Glutamatergic neuron (in vitro differentiated cells): ENCODE results near the gene NCOR2. TPM values are rescaled to one million over a fixed set of nuclear protein-coding genes. Genes with fewer than 3 reads are reported as not detected.

Experiments used
- DNase-seq: peaks from one replicate; pipeline ENCODE4 v3.0.0; 2022
- H3K27ac Mint-ChIP-seq: one replicate; pipeline ENCODE4 v1.8.0; 2020; ENCODE audit warnings: mild to moderate bottlenecking, mixed read lengths, inconsistent platforms; ENCODE audit not compliant: unreplicated experiment
- H3K27me3 Mint-ChIP-seq: one replicate; pipeline ENCODE4 v1.8.0; 2020; ENCODE audit warnings: mild to moderate bottlenecking, moderate library complexity, mixed read lengths, inconsistent platforms; ENCODE audit not compliant: unreplicated experiment
- H3K36me3 Mint-ChIP-seq: one replicate; pipeline ENCODE4 v1.8.0; 2020; ENCODE audit warnings: mild to moderate bottlenecking, mixed read lengths, inconsistent platforms; ENCODE audit not compliant: unreplicated experiment
- H3K4me1 Mint-ChIP-seq: one replicate; pipeline ENCODE4 v1.8.0; 2020; ENCODE audit warnings: mild to moderate bottlenecking, low read depth, mixed read lengths, inconsistent platforms; ENCODE audit not compliant: unreplicated experiment
- H3K4me3 Mint-ChIP-seq: one replicate; pipeline ENCODE4 v1.8.0; 2020; ENCODE audit warnings: mild to moderate bottlenecking, mixed read lengths, inconsistent platforms; ENCODE audit not compliant: unreplicated experiment
- H3K9me3 Mint-ChIP-seq: one replicate; pipeline ENCODE4 v1.8.0; 2020; ENCODE audit warnings: mild to moderate bottlenecking, moderate library complexity, mixed read lengths, inconsistent platforms; ENCODE audit not compliant: unreplicated experiment
- CTCF ChIP-seq: fragments of 200-600 bp; sonication (generic); IDR thresholded peaks from one replicate; pipeline ENCODE4 v1.5.0; 2021; ENCODE audit not compliant: partially characterized antibody, unreplicated experiment
- total RNA-seq: library from RNA; stranded (reverse); fragmentation: NEBNext Ultra II Directional; extraction: Animal tissue kit (Norgen Biotek cat#: 25700); gene quantifications from one replicate; pipeline ENCODE4 v1.2.1, GENCODE V29; 2021; ENCODE audit not compliant: unreplicated experiment

NCOR2 gene
- total RNA-seq, 1 donor from 2014 or later, result 360 TPM

GRCh38 chr12:124520265-124520701 is 47.1 kb downstream of the NCOR2 start:
- Mint-ChIP-seq H3K4me3 (no peak overlapping the region), H3K9me3 (peaks cover 17% of the 10 kb centered on the region), H3K27ac (peak overlapping the region; percentile 81), H3K36me3 (no peaks in the 10 kb centered on the region), H3K27me3 (peaks cover 14% of the 10 kb centered on the region), H3K4me1 (peaks cover 42% of the 10 kb centered on the region)
- TF ChIP-seq CTCF, result no peak
- DNase-seq, result no peak

- Mint-ChIP-seq H3K27ac (peak overlapping the region; percentile 97), H3K27me3 (peaks cover 10% of the 10 kb centered on the region), H3K4me1 (peaks cover 40% of the 10 kb centered on the region), H3K9me3 (peaks cover 16% of the 10 kb centered on the region), H3K4me3 (no peak overlapping the region), H3K36me3 (no peaks in the 10 kb centered on the region)
- TF ChIP-seq CTCF, result no peak
- DNase-seq, result no peak
Observed at GRCh38 chr12:124519746-124520145, 47.7 kb downstream of the NCOR2 start.

- no peaks in the 10 kb centered on the region for H3K36me3 Mint-ChIP-seq
- peaks cover 33% of the 10 kb centered on the region for H3K4me1 Mint-ChIP-seq
- peaks cover 10% of the 10 kb centered on the region for H3K27me3 Mint-ChIP-seq
- H3K27ac Mint-ChIP-seq, result peak overlapping the region; percentile 97
- H3K9me3 Mint-ChIP-seq, result peaks cover 13% of the 10 kb centered on the region
- TF ChIP-seq CTCF, result no peak
- DNase-seq, result peak; percentile 53
- peak overlapping the region; percentile 63 for H3K4me3 Mint-ChIP-seq
Observed at GRCh38 chr12:124518051-124518932, 49.1 kb downstream of the NCOR2 start.
